NCI-H345 treated with DMSO at 0.1 percent for 48 hours (cell line): ENCODE results near the gene ITGA6.

Source experiments
- DNase-seq: peaks from one replicate; lab custom pipeline; 2025; ENCODE audit not compliant: unreplicated experiment; lab: John Stamatoyannopoulos, UW

Gene ITGA6

DNA sequence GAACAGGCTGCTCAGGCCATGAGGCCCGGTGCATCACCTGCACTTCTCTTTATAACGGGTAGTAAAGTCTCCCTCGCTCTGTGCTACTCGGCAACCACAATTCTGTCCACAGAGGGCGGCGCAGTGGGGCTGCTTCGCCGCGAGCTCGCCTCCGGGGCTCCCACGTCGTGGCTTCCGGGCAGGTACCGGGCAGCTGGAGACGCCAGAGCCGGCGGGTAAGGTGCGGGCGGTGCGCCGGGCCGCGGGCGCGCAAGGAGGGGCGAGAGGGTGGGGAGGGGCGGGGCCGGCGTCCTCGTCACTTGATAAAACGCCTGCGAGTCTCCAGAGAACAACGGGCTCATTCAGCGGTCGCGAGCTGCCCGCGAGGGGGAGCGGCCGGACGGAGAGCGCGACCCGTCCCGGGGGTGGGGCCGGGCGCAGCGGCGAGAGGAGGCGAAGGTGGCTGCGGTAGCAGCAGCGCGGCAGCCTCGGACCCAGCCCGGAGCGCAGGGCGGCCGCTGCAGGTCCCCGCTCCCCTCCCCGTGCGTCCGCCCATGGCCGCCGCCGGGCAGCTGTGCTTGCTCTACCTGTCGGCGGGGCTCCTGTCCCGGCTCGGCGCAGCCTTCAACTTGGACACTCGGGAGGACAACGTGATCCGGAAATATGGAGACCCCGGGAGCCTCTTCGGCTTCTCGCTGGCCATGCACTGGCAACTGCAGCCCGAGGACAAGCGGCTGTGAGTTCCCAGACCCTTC lies at the start of gene ITGA6:
Gene ITGA6, plus strand, starts transcription at position 331 of the 734 bp plus-strand sequence.
- DNase-seq: peak; percentile 68

DNA sequence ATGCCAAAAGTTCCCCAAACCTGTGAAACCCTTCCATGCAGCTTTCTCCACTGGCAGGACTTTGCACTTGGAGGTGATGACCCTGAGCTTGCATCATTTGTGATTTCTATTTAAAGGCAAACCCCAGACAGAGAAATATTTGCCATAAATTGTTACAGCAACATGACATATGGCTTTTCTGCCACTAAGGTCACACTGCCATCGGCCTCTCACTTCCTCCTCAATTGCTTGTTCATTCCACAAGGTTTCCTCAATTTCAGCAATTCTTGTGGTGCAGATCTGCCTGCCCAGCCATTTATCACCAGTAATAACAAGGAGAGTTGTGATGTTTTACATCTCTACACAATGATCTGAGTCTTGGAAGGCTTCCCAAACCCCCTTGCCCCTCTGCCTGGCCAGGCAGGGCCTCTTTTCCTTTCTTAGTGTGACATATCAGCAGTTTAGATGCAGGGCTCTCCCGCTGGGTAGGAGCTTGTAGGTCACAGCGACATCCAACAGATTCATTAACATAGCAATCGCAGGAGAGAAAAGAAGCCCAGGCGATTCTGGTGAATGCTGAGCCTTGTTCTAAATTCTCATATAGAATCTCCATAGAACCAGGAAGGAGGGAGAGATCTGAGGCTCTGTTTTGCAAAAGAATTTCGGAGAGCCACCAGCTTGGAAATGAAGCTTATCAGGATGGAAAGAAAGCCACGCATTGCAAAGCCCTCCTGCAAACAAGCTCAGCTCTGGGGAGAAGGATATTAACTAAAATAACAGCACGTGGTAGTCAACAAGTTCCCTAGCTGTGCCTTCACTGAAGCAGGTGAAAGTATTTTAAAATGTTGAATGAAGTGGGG lies 46.7 kb upstream of the ITGA6 start:
- DNase-seq: no peak

- DNase-seq: no peak
Measured at GRCh38 chr2:172381275-172382027, 45.9 kb upstream of the ITGA6 start.

DNA sequence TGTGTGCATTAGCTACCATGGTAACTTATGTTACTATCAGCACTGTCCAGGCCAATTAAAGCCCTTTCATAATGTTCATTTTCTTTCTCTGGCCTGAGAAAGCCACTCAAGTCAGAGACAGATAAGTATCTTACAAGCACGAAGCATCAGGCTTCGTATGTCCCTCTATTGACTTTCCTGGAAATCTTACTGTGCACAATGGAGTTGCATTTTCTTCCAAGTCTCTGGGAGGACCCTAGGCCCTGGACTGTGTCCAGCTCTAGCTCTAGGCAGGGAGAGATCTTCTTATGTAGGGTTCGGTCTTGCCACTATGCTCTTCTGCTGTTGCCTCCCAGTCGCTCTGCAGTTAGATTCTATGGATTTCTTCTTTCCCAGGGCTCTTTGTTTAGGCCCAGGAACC lies 40.0 kb upstream of the ITGA6 start:
- no peak for DNase-seq

- no peak for DNase-seq
Measured at GRCh38 chr2:172389685-172390339, 37.6 kb upstream of the ITGA6 start.

DNA sequence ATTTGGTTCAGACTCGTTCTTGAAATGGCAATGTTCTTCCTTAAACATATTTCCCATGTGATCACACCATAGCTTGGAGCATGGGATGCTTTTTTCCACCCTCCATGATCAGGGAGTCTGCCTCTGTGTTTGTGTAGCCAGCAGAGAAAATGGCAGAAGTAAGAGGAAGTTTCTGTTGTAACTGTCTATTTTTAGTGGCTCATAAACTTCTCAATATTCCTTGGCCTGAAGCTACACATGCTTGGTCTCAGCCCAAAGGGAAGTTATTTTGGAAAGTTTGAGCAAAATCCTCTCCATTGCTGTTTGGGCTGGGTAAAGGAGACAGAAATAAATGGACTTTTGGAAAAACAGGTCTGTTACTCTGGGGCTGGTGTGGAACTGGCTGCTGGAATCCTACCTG lies 33.4 kb upstream of the ITGA6 start:
- DNase-seq: no peak

DNA sequence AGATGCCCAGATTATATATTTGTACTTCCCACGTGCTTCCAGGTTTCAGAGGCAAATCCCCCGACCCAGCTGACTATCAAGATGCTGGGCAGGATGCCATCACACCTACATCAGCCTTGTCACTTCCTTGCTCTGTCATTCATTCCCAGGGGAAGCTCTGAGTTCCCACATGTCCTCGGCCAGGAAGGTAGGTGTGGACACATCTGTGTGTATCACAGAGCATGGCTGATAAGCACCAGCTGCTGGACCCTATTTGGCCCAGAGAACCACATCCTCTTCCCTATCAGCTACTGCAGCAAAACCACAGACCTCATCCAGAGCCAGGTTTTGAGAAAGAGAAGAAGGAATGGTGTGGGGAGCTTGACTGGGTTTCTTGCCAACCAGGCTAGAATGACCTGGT lies 31.9 kb upstream of the ITGA6 start:
- no peak for DNase-seq

- DNase-seq: no peak
Measured at GRCh38 chr2:172397148-172397834, 30.1 kb upstream of the ITGA6 start.

- DNase-seq: no peak
Measured at GRCh38 chr2:172398440-172398839, 28.9 kb upstream of the ITGA6 start.

DNA sequence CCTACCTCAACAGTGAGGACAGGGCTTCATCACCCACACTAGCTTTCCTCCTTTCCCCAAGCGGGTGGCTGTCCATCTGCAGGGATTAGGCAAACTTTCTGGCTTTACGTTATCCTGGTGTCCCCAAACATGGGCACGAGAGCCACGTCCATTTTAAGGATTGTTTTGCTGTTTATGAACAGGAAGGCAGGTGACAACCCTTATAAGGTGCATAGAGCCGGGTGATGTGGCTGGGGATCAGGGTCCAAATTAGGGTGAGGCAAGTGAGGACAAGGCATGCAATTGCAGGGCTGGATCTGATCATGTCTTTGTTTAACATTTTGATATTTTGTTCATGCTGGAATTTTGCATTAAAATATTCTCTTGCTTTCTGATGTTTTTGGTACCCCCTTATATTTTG lies 27.6 kb upstream of the ITGA6 start:
- DNase-seq: no peak

GRCh38 chr2:172402198-172402597 lies 25.2 kb upstream of the ITGA6 start:
- no peak for DNase-seq

DNA sequence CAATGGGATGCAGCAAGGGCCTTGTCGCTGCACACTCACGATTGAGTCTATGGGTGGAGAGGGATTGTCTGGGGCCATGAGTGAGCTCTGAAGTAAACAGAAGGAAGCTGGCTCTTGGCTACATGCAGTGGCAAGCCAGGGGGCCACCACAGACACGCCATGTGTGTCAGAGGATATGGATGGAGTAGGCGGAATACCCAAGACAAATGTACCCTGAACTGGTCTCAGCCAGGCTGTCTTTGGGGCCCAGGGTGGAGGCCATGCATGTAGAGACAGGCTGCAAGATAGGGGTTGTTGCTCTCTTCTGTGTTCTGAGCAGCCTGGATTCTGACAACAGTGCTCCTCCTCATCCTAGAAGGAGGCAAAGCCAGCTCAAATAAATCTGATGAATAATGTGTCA lies 24.0 kb upstream of the ITGA6 start:
- DNase-seq: no peak

GRCh38 chr2:172403881-172404468 lies 23.4 kb upstream of the ITGA6 start:
- no peak for DNase-seq

GRCh38 chr2:172404824-172405223 lies 22.6 kb upstream of the ITGA6 start:
- no peak for DNase-seq

GRCh38 chr2:172405673-172406072 lies 21.7 kb upstream of the ITGA6 start:
- no peak for DNase-seq

GRCh38 chr2:172408143-172408766 lies 19.1 kb upstream of the ITGA6 start:
- DNase-seq: peak; percentile 91

DNA sequence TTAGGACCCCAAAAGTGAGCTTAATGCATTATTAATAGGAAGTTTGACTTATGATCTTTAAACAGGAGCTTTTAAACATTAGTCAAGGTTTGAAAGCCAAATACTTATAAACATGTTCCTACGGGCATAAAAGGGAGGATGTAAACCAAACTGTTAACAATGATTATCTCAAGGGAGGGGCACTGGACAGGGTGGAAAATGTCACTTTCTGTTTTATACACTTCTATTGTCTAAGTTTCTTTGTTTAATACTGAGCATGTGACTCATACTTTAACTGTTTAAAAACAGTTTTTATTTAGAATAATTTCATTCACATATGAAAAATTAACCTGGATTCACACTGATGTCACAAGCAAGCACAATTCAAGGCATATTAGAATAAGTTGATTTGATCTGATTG lies 18.3 kb upstream of the ITGA6 start:
- DNase-seq: no peak

DNA sequence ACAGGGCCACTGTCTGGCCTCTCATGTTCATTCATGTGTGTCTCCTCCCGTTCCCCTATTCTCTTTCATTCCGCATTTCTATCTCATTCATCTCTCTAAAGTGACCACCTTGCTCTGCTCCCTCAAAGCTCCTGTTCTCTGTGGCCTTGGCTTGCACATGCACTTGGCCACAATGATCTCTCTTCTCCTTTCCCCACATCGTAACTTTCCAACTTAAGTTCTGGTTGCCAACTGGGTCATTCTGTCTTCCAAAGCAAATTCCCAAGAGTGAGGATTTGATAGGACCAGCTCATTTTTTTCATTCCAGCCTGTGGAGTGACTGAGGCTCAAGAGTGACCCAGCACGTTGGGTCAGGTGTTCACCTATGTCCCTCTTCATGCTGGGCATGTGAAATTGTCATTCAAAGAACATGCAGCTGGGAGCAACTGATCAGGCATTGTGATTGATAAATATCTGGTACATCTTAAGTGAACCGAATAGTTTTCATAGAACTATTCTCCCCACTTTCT lies 14.3 kb upstream of the ITGA6 start:
- DNase-seq: peak; percentile 36

GRCh38 chr2:172415157-172415864 lies 12.1 kb upstream of the ITGA6 start:
- DNase-seq: no peak
